Lung (tissue), 12 donors: Measurements from ENCODE around the gene MAP2K5. TPM values are rescaled to one million over a fixed set of nuclear protein-coding genes. Genes with fewer than 3 reads are reported as not detected.

ENCODE experiments used
- ATAC-seq: fragments of 200-7000 bp; cut with Tn5 transposase; one replicate; pipeline ENCODE4 v1.9.1; 2020; ENCODE audit warnings: moderate number of reproducible peaks; ENCODE audit not compliant: insufficient read depth, low FRiP score
- DNase-seq, 3 donors: peaks; one replicate each; pipeline ENCODE4 v3.0.0-alpha.2; 2013 to 2017
- H3K27ac ChIP-seq, 2 donors: one replicate each; pipeline ENCODE4 v1.5.1; 2013; ENCODE audit warnings: mild to moderate bottlenecking in 2 of 2, moderate library complexity in 2 of 2, control low read depth in 1 of 2, inconsistent platforms in 1 of 2, low read depth in 1 of 2, low read length in 1 of 2
- H3K27me3 ChIP-seq, 3 donors: one replicate each; pipeline ENCODE4 v1.5.1; 2013; ENCODE audit warnings: low read length in 2 of 3; ENCODE audit not compliant: control insufficient read depth in 3 of 3, insufficient read depth in 3 of 3
- H3K36me3 ChIP-seq, 4 donors: one replicate each; pipeline ENCODE4 v1.5.1; 2013; ENCODE audit warnings: low read length in 4 of 4, mild to moderate bottlenecking in 1 of 4, moderate library complexity in 1 of 4; ENCODE audit not compliant: control insufficient read depth in 4 of 4, insufficient read depth in 4 of 4
- H3K4me1 ChIP-seq, 5 donors: one replicate each; pipeline ENCODE4 v1.5.1; 2013; ENCODE audit warnings: low read length in 5 of 5, mild to moderate bottlenecking in 2 of 5, moderate library complexity in 1 of 5; ENCODE audit not compliant: control insufficient read depth in 5 of 5, insufficient read depth in 5 of 5
- H3K4me3 ChIP-seq: one replicate; pipeline ENCODE4 v1.5.1; 2013; ENCODE audit warnings: mild to moderate bottlenecking, control low read depth, moderate library complexity
- H3K9ac ChIP-seq, 2 donors: one replicate each; pipeline ENCODE4 v1.5.1; 2013; ENCODE audit warnings: low read length in 2 of 2, control low read depth in 1 of 2; ENCODE audit not compliant: insufficient read depth in 1 of 2
- H3K9me3 ChIP-seq, 4 donors: one replicate each; pipeline ENCODE4 v1.5.1; 2013; ENCODE audit warnings: low read length in 3 of 4, mild to moderate bottlenecking in 1 of 4, moderate library complexity in 1 of 4; ENCODE audit not compliant: control insufficient read depth in 4 of 4, insufficient read depth in 3 of 4
- CTCF ChIP-seq: IDR thresholded peaks from 2 replicates; pipeline ENCODE4 v1.5.1; 2012; ENCODE audit warnings: mild to moderate bottlenecking; ENCODE audit errors: control extremely low read depth, extremely low read depth
- WGBS, 2 donors: extraction: QIAGEN DNeasy Blood & Tissue Kit; methylation state at CpG; one replicate each; pipeline ENCODE4 v1.1.7; 2013; 5-methylcytosine and 5-hydroxymethylcytosine counted together
- polyA plus RNA-seq, 2 donors: library from polyadenylated mRNA; stranded (reverse); fragments of 200-250 nt; gene quantifications; one replicate each; pipeline ENCODE4 v1.2.1, GENCODE V29; 2013
- total RNA-seq, 2 donors: library from RNA; depleted of rRNA in 1 of 2; stranded (reverse); fragments of >200 nt in 1 of 2; gene quantifications; one replicate each; pipeline ENCODE4 v1.2.1, GENCODE V29; 2014 to 2021
- donor health status: control.
- donor health status: control.
- donor health status: Bipolar disorder and iron deficiency.
- donor health status: healthy.
- donor health status: DM: yes; HTN: yes; CAD: no.

MAP2K5 gene
- total and polyA plus RNA-seq, 4 donors: 6.3 to 19.1 (median 12.4) TPM

GRCh38 chr15:67674983-67675382 lies 132.5 kb downstream of the MAP2K5 start:
- 91 to 97% methylated on average over 3 of the region's 3 CpGs for WGBS, 2 donors
- no peak for TF ChIP-seq CTCF
- DNase-seq (no peak), ATAC-seq (no peak)
- Histone ChIP-seq H3K9ac (no peak overlapping the region), H3K4me1 (no peaks in the 10 kb centered on the region), H3K27me3 (no peaks in the 10 kb centered on the region), H3K4me3 (no peak overlapping the region), H3K27ac (no peak overlapping the region), H3K36me3 (peaks cover 0 to 4% (median 0%) of the 10 kb centered on the region in 4 donors), H3K9me3 (no peaks in the 10 kb centered on the region)

DNA sequence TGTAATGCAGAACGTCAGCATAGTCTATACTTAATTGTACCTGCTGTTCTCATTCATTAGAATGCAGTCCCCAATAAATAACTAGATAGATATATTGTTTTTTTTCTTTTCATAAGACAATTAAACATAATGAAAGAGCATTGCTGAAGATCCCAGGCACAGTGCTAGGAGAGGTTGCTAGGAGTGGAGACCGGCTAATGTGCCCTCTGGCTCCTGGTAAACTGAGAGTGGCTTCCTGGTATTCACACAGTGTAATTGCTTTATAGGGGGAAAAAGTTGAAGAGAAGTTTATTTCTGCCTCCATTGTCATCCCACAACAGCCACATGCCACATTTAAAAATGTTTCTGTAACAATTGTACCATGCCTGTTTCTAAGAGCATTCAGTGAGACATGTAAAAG lies 135.6 kb downstream of the MAP2K5 start:
- no peak for TF ChIP-seq CTCF
- no peak overlapping the region for H3K27ac ChIP-seq
- WGBS, 2 donors: 96 to 100% methylated on average over 2 of the region's 2 CpGs

GRCh38 chr15:67678993-67679392 lies 136.5 kb downstream of the MAP2K5 start:
- no peak overlapping the region for H3K27ac ChIP-seq
- peaks cover 0 to 2% (median 0%) of the 10 kb centered on the region in 4 donors for H3K36me3 ChIP-seq
- no peaks in the 10 kb centered on the region for H3K27me3 ChIP-seq
- no peak for TF ChIP-seq CTCF
- peaks cover 0 to 5% (median 3%) of the 10 kb centered on the region in 4 donors for H3K9me3 ChIP-seq
- H3K4me3 ChIP-seq: no peak overlapping the region
- 95 to 99% methylated on average over 5 of the region's 5 CpGs for WGBS, 2 donors
- DNase-seq (no peak), ATAC-seq (no peak)
- no peak overlapping the region for H3K9ac ChIP-seq
- H3K4me1 ChIP-seq: no peaks in the 10 kb centered on the region

More for the DNA sequence above, 135.6 kb downstream of the MAP2K5 start:
- no peak for ATAC-seq
- Histone ChIP-seq H3K36me3 (peaks cover 0 to 2% (median 0%) of the 10 kb centered on the region in 4 donors), H3K27me3 (no peaks in the 10 kb centered on the region), H3K9ac (no peak overlapping the region), H3K4me1 (no peaks in the 10 kb centered on the region), H3K9me3 (no peaks in the 10 kb centered on the region), H3K4me3 (no peak overlapping the region)
- DNase-seq: no peak

DNA sequence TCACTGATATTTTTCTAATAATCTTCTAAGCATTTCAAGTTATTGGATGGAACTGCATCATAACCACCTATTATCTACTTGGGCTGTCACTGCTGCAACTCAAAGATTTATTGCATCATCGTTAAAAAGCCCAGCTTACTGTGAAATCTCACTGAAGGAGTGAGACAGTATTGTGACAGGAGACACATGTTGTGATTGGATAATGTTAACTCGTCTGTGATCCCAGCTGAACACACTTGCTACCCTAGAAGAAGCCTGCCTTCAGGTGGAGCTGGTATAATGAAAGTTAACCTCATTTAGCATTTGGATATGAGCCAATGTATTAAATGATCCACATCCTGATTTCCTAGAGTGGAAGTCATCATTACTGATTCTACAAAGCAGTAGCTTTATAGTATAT lies 138.1 kb downstream of the MAP2K5 start:
- H3K9me3 ChIP-seq: peaks cover 0 to 12% (median 4%) of the 10 kb centered on the region in 4 donors
- no peak overlapping the region for H3K27ac ChIP-seq
- H3K4me1 ChIP-seq: no peaks in the 10 kb centered on the region
- DNase-seq: no peak
- H3K4me3 ChIP-seq: no peak overlapping the region
- WGBS, 2 donors: 70 to 72% methylated on average over 2 of the region's 2 CpGs
- peaks cover 0 to 2% (median 0%) of the 10 kb centered on the region in 4 donors for H3K36me3 ChIP-seq
- H3K9ac ChIP-seq: no peak overlapping the region
- ATAC-seq: no peak
- no peaks in the 10 kb centered on the region for H3K27me3 ChIP-seq
- TF ChIP-seq CTCF: no peak
